HG03280 (cell line): Measurements from ENCODE around the gene RPS21.

Experiments used
- ATAC-seq: cut with Tn5 transposase; IDR thresholded peaks from one replicate; pipeline ENCODE4 v1.9.1; 2021; ENCODE audit warnings: mild to moderate bottlenecking, moderate library complexity; ENCODE audit not compliant: unreplicated experiment

RPS21 gene

GRCh38 chr20:62409086-62409853, 22.4 kb downstream of the RPS21 start:
- ATAC-seq: no peak

- no peak for ATAC-seq
Measured at GRCh38 chr20:62409931-62410745, 23.2 kb downstream of the RPS21 start.

GRCh38 chr20:62410746-62411478, 24.0 kb downstream of the RPS21 start:
- no peak for ATAC-seq

- ATAC-seq: no peak
Measured at GRCh38 chr20:62411479-62412193, 24.7 kb downstream of the RPS21 start.

DNA sequence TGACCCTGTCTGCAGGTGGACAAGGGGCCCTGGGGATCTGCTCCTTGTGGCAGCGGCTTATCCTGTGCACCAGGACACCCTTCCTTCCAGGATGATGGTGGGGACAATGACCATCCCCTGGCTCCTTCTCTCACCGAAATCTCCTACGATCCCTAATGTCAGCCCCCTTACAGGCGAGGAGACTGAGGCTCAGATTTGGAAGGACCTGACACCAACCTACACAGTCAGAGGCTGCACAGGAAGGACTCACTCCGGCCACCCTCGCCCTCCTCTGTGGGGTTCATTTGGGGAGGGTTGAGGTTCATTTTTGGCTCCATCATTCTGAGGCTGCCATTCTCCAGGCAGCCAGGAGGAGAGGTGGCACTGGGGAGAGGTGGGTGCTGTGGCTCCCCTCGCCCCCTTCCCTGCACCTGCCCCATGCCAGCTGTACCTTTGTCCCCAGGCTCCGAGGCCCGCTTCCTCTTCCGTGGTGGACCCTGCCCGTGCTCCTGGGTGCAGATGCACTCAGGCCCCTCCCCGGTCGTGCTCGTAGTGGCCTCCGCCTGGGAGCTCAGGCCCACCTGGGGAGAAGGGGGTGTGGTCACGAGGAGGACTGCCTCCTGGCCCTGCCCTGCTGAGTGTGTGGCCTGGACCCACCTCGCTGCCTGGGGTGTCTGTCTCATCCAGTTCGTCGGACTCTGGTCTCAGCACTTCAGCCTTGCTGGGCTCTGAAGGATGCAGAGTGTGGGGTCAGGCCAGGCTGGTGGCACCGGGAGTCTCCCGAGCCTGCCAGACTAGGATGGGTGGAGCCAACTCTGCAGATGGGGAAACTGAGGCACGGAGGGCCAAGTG, 25.5 kb downstream of the RPS21 start:
- no peak for ATAC-seq

GRCh38 chr20:62413025-62413570, 26.2 kb downstream of the RPS21 start:
- ATAC-seq: no peak

DNA sequence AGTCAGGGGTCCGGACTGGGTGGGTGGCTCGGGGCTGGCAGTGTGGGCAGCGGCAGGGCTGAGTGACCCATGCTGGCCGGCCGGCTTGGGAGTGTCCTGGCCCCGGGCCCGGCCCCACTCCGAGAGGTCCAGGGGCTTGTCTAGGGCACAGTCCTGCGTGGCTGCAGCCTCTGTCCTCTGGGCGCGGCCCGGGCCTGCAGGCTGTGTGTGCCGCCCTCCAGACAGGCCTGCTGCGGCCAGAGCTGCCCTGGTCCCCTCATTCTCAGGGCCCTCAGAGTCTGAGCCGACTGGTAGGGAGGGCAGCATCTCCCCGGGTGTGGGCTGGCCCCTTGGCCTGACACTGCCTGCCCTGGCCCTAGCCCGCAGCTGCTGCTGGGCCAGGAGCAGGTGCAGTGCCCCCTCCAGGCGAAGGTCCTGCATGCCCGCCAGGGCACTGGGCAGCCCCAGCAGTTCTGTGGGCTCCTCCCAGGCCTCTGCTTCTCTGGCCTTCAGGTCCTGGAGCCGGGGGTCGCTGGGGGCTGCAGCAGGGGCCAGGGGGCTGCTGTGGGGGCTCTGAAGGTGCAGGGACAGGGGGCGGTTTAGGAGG, 27.1 kb downstream of the RPS21 start:
- ATAC-seq: no peak

DNA sequence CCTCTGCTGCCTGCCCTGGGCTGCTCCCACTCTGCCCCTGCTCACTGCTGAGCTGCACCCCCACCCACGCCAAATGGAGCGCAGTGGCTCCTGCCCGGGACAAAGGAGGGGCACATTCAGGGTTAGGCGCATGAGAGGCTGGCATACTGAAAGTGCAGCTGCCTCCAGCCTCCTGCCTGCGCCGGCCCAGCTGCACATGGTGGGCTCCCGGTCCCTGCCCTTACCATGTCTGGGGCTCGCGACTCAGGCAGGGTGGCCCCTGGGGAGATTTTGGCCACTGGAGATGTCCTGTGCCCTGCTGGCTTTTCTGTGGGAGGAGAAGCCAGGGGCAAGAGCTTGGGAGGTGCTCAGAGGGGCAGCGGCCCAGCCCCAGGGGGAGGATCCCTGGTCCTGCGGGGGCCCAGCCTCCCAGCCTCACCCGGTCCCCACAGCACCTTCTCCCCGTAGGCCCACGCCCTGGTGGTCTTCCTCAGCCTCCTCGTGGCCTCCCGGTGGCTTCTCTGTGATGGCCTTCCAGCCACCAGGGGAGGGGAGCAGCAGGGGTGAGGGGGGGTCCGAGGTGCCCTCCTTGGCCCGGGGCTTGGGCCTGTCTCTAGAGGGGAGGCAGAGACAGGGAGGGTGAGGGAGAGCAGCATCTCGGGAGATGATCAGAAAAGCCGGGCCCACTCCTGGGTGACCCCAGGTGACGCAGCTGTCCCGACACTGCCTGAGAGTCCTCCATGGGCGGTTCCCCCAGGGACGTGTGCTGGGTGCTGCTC, 28.6 kb downstream of the RPS21 start:
- ATAC-seq: no peak

GRCh38 chr20:62416651-62417637, 30.0 kb downstream of the RPS21 start:
- ATAC-seq: no peak

DNA sequence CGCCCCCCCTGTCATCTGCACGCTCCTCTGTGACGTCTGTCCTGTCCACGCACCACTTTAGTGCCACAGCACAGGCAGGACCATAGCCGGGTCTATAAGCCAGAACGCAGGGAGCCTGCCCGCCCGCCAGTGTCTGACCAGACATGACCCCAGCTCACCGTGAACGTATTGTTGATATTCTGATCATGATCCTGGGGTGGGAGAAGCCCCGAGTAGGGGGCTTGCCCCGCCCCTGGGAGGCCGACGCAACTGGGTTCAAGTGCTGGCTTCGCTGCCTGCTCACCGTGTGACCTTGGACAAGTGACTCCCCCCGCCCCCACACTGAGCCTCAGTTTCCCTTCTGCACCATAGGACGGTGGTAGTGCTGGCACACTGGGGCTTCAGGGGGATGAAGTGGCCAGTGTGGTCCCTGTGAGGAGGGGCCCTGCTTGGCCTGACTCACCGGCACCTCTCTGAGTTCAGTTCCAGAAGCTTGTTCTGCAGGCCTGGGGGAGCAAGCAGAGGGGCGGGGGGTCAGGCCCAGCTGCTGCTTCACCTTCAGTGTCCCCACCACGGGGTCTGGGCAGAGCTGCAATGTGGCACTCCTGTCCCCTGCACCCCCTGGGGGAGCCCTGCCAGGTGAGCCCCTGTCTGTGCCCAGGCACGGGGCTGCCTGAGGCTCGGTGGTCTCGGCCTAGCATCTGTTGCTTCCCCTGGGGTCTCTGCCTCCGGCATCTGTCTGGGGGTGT, 31.2 kb downstream of the RPS21 start:
- ATAC-seq: no peak

DNA sequence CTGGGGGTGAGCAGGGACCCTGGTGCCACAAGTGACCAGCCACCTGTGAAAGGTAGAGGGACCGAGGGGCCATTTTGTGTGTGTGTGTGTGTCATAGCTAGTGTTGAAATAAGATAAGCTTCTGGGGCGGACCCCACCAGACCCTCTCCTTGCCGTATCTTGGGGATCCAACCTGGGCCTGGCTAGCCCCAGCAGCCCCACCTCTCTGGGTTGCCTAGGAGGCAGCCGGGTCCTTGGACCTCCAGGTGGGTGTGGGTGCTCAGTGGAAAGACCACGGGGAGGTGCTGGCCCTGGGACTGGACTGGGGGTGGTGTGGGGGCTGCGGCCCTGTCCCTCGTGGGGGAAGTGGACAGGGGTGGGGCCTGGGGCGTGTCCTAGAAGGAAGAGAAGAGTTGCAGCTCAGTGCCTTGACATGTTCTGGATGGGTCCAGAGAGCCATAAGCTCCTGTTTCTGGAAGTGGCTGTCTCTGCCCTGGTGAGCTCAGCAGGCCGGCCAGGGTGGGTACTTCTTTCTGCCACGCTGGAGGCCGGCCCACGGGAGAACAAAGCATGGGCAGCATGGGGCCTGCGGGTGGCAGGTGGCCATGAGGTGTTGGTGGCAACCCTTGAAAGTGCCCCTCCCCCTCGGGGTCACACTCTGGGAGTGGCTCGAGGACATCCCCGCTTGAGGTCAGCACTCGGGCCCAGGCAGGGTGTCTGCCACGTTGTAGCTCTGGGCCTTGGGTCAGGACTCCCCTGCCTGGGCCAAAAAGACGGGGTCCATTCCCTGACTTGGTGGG, 32.0 kb downstream of the RPS21 start:
- no peak for ATAC-seq

- no peak for ATAC-seq
Measured at GRCh38 chr20:62419759-62420158, 32.9 kb downstream of the RPS21 start.

DNA sequence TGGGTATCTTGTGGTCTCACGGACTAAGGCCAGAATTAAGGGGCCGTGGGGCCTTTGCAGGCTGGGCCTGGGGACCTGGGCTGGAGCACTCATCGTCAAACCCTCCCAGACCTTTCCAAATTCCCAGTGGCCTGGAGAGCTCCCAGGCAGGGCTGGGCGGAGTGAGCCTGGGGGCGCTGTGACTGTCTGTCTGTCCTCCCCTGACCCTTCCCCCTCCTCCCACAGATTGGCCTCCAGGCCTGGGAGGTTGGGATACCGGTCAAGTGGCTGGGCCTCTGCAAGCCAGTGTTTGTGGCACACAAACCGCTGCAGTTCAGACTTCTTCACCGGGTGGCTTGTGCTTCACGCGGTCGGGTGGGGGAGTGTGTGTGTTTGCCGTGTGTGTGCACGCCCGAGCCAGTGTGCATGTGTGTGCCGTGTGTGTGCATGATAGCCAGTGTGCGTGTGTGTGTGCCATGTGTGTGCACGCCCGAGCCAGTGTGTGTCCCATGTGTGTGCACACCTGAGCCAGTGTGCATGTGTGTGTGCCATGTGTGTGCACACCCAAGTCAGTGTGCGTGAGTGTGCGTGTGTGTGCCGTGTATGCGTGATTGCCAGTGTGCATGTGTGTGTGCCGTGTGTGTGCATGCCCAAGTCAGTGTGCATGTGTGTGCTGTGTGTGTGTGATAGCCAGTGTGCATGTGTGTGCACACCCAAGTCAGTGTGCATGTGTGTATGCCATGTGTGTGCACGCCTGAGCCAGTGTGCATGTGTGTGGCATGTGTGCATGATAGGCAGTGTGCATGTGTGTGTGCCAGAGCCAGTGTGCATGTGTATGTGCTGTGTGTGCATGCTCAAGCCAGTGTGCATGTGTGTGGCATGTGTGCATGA, 34.2 kb downstream of the RPS21 start:
- ATAC-seq: no peak

DNA sequence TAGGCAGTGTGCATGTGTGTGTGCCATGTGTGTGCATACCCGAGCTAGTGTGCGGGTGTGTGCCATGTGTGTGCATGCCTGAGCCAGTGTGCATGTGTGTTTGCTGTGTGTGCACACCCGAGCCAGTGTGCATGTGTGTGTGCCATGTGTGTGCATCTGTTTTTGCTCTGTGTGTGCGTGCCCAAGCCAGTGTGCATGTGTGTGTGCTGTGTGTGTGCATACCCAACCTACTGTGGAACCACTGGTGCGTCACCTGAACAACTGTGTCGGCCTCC, 34.8 kb downstream of the RPS21 start:
- no peak for ATAC-seq

DNA sequence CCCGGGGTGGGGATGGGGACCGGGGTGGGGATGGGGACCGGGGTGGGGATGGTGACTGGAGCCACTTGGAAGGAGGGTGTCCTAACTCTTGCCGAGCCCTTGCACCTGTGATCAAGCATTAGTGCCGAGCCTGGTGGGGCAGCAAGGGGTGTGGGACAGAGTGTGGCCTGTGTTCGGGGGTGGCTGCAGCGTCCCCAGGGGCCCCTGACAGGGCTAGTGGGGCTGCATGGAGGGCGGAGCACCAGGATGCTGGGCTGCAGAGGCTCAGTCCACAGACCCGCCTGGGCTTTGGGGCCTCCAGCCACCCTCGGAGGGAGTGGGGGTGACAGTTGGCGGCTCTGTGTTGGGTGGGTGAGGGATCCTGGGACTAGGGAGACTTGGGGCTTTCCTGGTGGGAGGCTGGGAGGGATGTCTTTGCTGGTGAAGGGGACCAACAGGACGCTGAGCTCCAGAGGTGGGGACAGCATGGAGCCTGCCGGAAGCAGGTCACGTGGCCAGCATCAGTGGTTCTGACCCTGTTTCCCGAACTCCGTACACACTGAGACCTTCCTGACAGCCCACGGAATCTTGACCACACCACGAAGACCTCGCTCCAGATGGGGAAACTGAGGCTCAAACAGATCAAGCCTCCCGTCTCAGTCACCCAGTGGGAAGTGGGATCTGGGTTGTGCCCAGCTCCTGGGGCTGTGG, 35.9 kb downstream of the RPS21 start:
- ATAC-seq: no peak
